GM21717 (cell line): ENCODE results near the gene NFAT5.
"Not testable (repeated sequence)": the region's sequence is repeated elsewhere in the genome, so short reads cannot be mapped to it uniquely, and the experiment has no call there.

Experiments
- ATAC-seq: cut with Tn5 transposase; IDR thresholded peaks from one replicate; pipeline ENCODE4 v1.9.1; 2021; ENCODE audit warnings: mild to moderate bottlenecking, moderate library complexity; ENCODE audit not compliant: unreplicated experiment

The NFAT5 gene

GRCh38 chr16:69727916-69728270 lies 162.1 kb downstream of the NFAT5 start:
- ATAC-seq = no peak

- ATAC-seq = not testable (repeated sequence)
These were observed 163.3 kb downstream of the NFAT5 start for GRCh38 chr16:69729030-69729429.

- not testable (repeated sequence) for ATAC-seq
These were observed 165.5 kb downstream of the NFAT5 start for GRCh38 chr16:69731280-69731679.

GRCh38 chr16:69732101-69732500 lies 166.3 kb downstream of the NFAT5 start:
- no peak for ATAC-seq

GRCh38 chr16:69741519-69741918 lies 175.8 kb downstream of the NFAT5 start:
- ATAC-seq = no peak

GRCh38 chr16:69741951-69742904 lies 176.5 kb downstream of the NFAT5 start:
- ATAC-seq = no peak

- ATAC-seq = no peak
These were observed 178.8 kb downstream of the NFAT5 start for GRCh38 chr16:69744363-69745231.

- ATAC-seq = no peak
These were observed 179.5 kb downstream of the NFAT5 start for GRCh38 chr16:69745232-69745612.

- ATAC-seq = no peak
These were observed 180.2 kb downstream of the NFAT5 start for GRCh38 chr16:69745959-69746358.

GRCh38 chr16:69747115-69747514 lies 181.3 kb downstream of the NFAT5 start:
- no peak for ATAC-seq

- no peak for ATAC-seq
These were observed 183.1 kb downstream of the NFAT5 start for GRCh38 chr16:69748694-69749345.

- ATAC-seq = no peak
These were observed 188.3 kb downstream of the NFAT5 start for GRCh38 chr16:69754143-69754468.
